Endothelial cell (in vitro differentiated cells): ENCODE data around the gene DFFB. TPM values are rescaled to one million over a fixed set of nuclear protein-coding genes. Genes with fewer than 3 reads are reported as not detected.

Experiments
- DNase-seq: peaks from one replicate; pipeline ENCODE4 v3.0.0; 2021; ENCODE audit warnings: low spot score
- H3K27ac Mint-ChIP-seq: one replicate; pipeline ENCODE4 v1.8.0; 2021; ENCODE audit warnings: mixed read lengths, inconsistent platforms; ENCODE audit not compliant: unreplicated experiment
- H3K27me3 Mint-ChIP-seq: one replicate; pipeline ENCODE4 v1.8.0; 2021; ENCODE audit warnings: mild to moderate bottlenecking, moderate library complexity, mixed read lengths, inconsistent platforms; ENCODE audit not compliant: unreplicated experiment
- H3K36me3 Mint-ChIP-seq: one replicate; pipeline ENCODE4 v1.8.0; 2021; ENCODE audit warnings: mild to moderate bottlenecking, low read depth, mixed read lengths, inconsistent platforms; ENCODE audit not compliant: unreplicated experiment
- H3K4me1 Mint-ChIP-seq: one replicate; pipeline ENCODE4 v1.8.0; 2021; ENCODE audit warnings: mild to moderate bottlenecking, mixed read lengths, inconsistent platforms; ENCODE audit not compliant: unreplicated experiment
- H3K4me3 Mint-ChIP-seq: one replicate; pipeline ENCODE4 v1.8.0; 2021; ENCODE audit warnings: mild to moderate bottlenecking, mixed read lengths, inconsistent platforms; ENCODE audit not compliant: unreplicated experiment
- H3K9me3 Mint-ChIP-seq: one replicate; pipeline ENCODE4 v1.8.0; 2021; ENCODE audit warnings: mixed read lengths, inconsistent platforms; ENCODE audit not compliant: unreplicated experiment
- CTCF ChIP-seq: fragments of 200-600 bp; sonication (generic); IDR thresholded peaks from one replicate; pipeline ENCODE4 v1.5.0; 2021; ENCODE audit warnings: antibody characterized with exemption; ENCODE audit not compliant: unreplicated experiment
- total RNA-seq: library from RNA; stranded (reverse); fragmentation: NEBNext Ultra II Directional; extraction: Animal tissue kit (Norgen Biotek cat#: 25700); gene quantifications from one replicate; pipeline ENCODE4 v1.2.1, GENCODE V29; 2021; ENCODE audit not compliant: unreplicated experiment

DFFB gene
- total RNA-seq, 1 donor from 2014 or later: 6.8 TPM

- Mint-ChIP-seq H3K36me3 (peaks cover 22% of the 10 kb centered on the region), H3K4me1 (no peaks in the 10 kb centered on the region), H3K27me3 (peaks cover 11% of the 10 kb centered on the region), H3K4me3 (no peak overlapping the region), H3K9me3 (no peaks in the 10 kb centered on the region), H3K27ac (no peak overlapping the region)
- DNase-seq: no peak
- no peak for TF ChIP-seq CTCF
These were observed 43.2 kb upstream of the DFFB start for GRCh38 chr1:3814065-3814464.

- no peak for DNase-seq
- H3K36me3 Mint-ChIP-seq: peaks cover 30% of the 10 kb centered on the region
- no peak for TF ChIP-seq CTCF
- no peak overlapping the region for H3K27ac Mint-ChIP-seq
- H3K4me3 Mint-ChIP-seq: no peak overlapping the region
- H3K4me1 Mint-ChIP-seq: no peaks in the 10 kb centered on the region
- peaks cover 11% of the 10 kb centered on the region for H3K27me3 Mint-ChIP-seq
- H3K9me3 Mint-ChIP-seq: no peaks in the 10 kb centered on the region
These were observed 42.3 kb upstream of the DFFB start for GRCh38 chr1:3814771-3815561.

GRCh38 chr1:3816331-3817137, 40.7 kb upstream of the DFFB start:
- H3K4me3 Mint-ChIP-seq: no peak overlapping the region
- TF ChIP-seq CTCF: no peak
- no peak overlapping the region for H3K27ac Mint-ChIP-seq
- no peaks in the 10 kb centered on the region for H3K4me1 Mint-ChIP-seq
- no peak for DNase-seq
- H3K9me3 Mint-ChIP-seq: no peaks in the 10 kb centered on the region
- peaks cover 40% of the 10 kb centered on the region for H3K36me3 Mint-ChIP-seq
- H3K27me3 Mint-ChIP-seq: peaks cover 11% of the 10 kb centered on the region

GRCh38 chr1:3817138-3817740, 40.0 kb upstream of the DFFB start:
- H3K27me3 Mint-ChIP-seq: peaks cover 11% of the 10 kb centered on the region
- DNase-seq: no peak
- no peak for TF ChIP-seq CTCF
- H3K4me3 Mint-ChIP-seq: no peak overlapping the region
- H3K36me3 Mint-ChIP-seq: peaks cover 47% of the 10 kb centered on the region
- H3K27ac Mint-ChIP-seq: no peak overlapping the region
- H3K9me3 Mint-ChIP-seq: no peaks in the 10 kb centered on the region
- no peaks in the 10 kb centered on the region for H3K4me1 Mint-ChIP-seq
